NCI-H748 treated with DMSO at 0.1 percent for 48 hours (cell line): ENCODE measurements around the gene TPRN.

Experiments
- DNase-seq: peaks from one replicate; lab custom pipeline; 2025; lab: John Stamatoyannopoulos, UW

TPRN gene

DNA sequence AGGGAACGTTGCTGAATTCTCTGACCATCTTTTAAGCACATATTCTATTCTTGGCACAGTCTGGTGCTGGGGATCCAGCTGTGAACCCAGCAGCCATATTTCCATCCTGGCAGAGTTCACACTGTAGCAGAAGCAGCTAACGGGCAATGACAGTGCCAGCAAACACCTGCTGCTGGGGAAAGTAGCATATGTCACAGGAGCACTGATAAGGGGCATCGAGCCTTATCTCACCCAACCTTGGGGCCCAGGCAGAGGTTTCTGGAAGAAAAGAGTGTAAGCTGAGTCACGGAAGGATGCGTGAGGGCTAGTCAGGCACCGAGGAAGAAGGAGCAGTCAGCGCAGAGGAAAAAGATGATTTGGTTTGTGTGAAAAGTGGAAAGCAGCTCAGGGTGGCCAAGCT is 6.1 kb upstream of the TPRN start:
- no peak for DNase-seq

DNA sequence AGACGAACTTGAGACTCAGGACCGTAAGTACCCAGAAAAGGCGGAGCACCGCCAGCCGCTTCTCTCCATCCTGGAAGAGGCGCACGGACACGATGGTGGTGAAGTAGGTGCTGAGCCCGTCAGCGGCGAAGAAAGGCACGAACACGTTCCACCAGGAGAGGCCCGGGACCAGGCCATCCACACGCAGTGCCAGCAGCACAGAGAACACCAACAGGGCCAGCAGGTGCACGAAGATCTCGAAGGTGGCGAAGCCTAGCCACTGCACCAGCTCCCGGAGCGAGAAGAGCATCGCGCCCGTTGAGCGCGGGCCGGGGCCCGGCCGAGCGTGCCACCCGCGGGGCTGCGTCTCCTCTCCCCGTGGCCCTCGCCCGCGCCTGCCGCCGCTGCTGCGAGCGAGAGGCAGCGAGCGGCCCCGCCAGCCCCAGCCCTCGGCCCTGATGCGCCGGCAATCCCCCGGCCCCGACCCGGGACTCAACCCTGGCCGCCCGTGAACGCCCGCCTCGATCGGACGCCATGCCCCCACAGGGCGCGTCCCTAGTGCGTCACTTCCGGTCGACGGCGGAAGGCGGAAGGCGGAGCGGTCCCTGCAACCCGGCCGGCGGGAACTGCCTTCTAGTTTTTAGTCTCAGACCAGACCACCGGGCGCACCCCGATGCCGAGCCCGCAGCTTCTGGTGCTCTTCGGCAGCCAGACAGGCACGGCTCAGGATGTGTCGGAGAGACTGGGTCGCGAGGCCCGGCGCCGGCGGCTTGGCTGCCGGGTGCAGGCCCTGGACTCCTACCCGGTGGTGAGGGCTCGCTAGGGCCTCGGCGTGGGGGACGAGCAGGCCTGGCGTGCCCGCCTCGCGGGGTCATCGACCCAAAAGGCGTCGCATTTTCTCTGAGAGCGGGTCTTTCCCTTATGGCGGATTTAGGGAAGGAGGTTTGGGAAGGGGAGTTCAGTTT is 4.9 kb upstream of the TPRN start, which contains the start of the genes NDOR1 and TMEM203:
NDOR1 (plus strand) TSS at position 575 of the 944 bp plus-strand sequence; CDS start at position 653, 78 bp downstream.
TMEM203 (minus strand) TSS at position 523 of the 944 bp plus-strand sequence; CDS start at position 289, 234 bp downstream.
- peak; percentile 44 for DNase-seq

GRCh38 chr9:137204731-137205125 is 4.2 kb upstream of the TPRN start:
- no peak for DNase-seq

- no peak for DNase-seq
These were observed 2.4 kb upstream of the TPRN start for GRCh38 chr9:137202966-137203365.

- no peak for DNase-seq
These were observed 796 bp upstream of the TPRN start for GRCh38 chr9:137201205-137201868.

GRCh38 chr9:137199411-137200121 is 975 bp downstream of the TPRN start:
- no peak for DNase-seq

DNA sequence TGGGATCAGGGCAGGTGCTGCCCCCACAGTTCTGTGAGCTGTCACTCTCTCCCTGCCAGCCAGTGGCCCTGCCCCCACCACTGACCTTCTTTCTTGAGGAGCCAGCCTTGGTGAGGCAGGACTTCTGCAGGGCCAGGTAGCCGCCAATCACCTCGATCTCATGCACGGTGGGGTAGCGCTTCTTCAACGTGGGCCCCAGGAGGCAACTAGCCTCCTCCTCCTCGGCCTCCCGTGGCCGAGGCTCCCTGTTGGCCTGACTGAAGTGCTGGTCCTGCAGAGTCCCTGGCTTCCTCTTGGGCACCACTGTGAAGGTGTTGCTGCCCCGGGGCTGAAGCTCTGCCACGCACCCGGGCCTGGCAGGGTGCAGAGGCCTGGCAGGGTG is 1.6 kb downstream of the TPRN start:
- no peak for DNase-seq

DNA sequence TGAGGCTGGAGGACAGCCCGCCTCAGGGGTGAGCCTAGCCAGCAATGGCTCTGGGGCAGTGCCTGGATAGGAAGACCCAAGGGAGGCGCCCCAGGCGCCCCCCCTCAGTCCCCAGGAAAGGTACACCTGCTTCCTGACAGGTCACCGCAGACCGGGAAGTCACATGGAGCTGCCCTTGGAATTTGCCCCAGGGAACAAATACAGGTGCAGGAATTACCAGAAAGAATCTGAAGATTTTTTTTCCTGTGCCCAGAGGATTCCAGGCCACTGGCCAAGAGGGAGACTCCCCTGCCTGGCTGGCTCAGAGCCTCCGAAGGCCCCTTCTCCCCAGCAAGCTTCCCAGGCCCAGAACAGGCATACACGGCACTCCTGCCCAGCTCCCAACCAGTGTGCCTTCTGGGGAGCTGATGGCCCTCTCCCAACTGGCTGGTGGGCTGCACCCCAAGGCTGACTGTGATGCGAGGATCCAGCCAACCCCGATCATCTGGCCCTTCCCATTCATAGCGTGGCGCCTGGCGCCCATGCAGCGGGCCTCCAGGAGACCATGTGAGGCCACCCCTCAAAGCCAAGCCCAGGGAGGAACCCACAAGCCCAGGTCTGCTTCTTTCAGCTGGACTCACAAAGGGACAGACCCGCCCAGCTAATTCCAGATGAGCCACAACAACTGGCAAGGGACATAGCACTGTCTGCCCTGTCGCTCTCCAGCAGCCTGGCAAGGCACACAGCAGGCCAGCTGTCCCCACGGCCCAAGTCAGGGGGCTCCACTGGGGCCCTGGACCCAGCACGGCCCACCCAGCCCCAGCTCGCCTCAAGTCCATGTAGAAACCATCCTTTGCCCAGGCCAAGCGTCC is 2.3 kb downstream of the TPRN start:
- DNase-seq: no peak

DNA sequence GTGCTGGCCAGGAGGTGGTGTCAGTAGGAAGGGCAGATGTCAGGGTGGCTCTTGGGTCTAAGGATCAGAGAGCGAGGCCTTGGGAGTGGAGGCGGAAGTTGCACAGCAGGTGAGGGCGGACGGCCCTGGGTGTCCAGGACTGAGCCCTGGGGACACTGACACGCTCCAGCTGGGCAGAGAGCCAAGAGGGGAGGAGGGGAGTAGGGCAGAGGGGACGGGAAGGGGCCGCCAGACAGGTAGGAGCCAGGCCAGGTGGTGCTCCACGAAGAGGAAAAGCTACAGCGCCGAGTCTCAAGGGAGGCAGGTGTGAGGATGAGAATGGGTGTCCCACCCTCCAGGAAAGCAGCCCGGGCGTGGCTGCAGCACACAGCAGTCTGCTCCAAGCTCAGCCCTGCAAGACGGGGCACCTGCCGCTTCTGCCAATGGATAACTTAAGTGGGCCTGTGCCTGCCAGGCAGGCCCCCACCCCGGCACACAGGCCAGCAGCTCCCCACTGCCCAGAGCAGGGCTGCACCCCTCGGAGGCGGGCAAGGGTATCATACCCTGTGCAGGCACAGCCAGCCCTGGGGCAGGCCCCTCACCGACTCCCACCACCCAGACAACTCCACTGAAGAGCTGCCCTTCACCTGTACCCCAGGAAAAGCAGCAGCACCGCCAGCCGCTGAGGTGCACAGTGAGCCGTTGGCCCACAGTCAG is 4.9 kb downstream of the TPRN start:
- peak; percentile 79 for DNase-seq

GRCh38 chr9:137194909-137195308 is 5.6 kb downstream of the TPRN start:
- no peak for DNase-seq

DNA sequence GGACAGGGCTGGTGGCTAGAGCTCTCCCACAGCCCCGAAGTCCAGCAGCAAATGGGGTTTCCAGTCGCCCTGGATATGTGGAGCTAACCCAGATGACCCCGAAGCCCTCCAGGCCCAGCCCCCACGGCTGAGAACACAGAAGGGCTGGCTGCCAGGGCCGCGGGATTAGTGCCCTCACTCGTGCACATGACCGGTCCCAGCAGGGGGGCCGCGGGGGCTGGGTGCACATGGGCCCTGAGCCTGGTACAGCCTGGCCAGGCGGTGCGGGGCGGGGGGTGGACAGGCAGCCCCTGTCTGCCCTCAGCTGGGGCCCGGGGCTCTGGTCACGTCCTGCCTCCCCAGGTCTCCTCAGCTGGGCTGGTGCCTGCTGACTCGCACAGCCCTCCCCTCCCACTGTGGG is 6.2 kb downstream of the TPRN start:
- no peak for DNase-seq

DNA sequence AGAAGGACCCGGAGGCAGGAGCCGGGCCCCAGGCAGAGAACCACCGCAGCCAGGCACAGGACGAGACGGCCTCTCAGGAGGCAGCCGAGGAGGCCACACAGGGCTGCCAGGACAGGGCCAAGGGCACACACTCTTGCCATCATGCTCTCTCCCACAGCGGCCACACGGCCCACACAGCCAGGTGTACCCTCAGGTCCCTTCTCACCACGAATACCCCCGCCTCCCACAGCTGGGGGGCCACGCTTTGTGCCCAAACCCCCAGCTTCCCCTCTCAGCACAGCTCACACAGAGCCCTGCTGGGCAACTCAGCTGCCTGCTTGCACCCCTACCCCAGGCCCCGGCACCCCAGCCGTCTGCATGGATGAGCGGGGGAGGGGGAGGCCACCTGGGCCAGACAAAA is 6.8 kb downstream of the TPRN start:
- no peak for DNase-seq

GRCh38 chr9:137192859-137193258 is 7.7 kb downstream of the TPRN start:
- DNase-seq: no peak

GRCh38 chr9:137192448-137192780 is 8.1 kb downstream of the TPRN start:
- no peak for DNase-seq

DNA sequence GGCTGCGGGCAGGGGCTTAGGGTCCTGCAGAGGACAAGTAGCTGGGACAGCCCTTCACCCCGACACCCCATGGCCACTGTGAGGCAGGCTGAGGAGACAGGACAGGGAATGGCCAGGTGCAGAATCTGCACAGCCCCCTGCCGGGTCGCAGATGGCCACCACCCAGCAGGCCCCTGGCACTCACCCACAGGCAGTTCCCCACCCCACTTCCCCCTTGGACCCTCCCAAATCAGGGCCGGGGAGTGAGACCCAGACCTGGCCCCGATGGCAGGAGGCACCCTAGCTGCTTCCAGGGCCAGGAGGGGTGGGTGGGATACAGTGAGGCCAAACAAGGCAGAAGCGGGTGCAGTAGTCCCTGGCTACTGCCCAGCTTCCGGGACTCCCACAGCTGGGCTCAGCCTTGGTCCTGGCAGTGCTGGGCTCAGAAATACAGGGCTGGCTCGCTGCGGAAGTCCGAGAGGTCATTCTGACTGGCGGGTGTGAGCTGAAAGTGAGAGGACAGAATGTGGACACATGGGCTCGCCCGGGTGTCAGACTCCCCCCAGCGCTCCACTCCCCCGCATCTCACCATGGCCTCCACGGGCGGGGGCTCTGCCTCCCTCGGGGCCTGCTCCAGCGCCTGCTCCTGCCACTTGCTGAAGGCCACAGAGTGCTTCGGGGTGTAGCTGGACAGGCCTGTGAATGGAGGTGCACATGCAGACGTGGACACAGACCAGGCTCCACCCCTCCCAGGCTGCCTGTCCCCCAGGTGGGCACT is 8.7 kb downstream of the TPRN start:
- no peak for DNase-seq

DNA sequence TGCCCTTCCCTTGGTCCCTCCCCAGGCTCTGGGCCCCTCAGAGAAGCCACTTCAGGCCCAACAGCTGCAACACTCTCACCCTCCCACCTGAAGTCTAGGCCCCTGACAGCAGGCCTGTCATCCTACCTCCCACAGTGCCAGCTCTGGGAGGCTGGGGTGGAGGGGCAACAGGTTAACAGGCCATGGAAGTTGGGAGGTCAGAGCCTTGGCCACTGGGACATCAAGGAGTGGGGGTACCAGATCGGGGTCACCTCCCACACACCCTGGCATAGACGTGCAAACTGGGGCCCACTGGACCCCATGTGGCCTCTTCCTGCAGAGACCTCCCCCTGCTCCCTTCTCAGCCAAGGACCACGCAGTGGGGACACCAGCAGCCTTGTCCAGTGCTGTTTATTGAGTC is 9.3 kb downstream of the TPRN start:
- DNase-seq: no peak

GRCh38 chr9:137190315-137190856 is 10.2 kb downstream of the TPRN start:
- DNase-seq: no peak

- no peak for DNase-seq
These were observed 10.9 kb downstream of the TPRN start for GRCh38 chr9:137189297-137190295.
